Measurements from ENCODE around the gene FAXC.

DNA sequence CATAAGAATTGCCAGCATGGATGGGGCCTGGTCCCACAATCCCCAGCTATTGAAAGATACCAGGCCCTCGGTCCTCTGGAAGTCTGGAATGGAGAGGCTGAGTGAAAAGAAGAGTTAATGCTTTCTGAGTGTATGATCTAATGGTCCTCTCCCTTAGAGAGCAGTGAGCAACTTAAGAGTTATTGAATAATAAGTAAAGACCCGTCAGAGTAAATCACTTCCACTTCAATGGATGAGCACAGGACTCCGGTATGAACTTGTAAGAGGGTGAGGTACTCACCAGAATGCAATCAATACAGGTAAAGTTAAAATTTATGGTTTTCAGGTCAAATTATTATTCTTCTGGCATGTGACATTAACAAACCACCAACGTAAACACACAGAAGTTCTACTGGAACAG, 39.9 kb downstream of the FAXC start:
- TF ChIP-seq POLR2A (IDR thresholded peaks at IDR 0.05; ENCODE audit: low read length) (no peak), GATA1 (IDR thresholded peaks at IDR 0.05; ENCODE audit: low read depth, low read length) (no peak)
